ENCODE data around the gene CMC2.

GRCh38 chr16:81012974-81013373, 6.3 kb upstream of the CMC2 start:
- no peak for TF ChIP-seq CTCF (IDR thresholded peaks at IDR 0.05)
- no peak for TF ChIP-seq POLR2A (IDR thresholded peaks at IDR 0.05)

Data from testis (tissue), 2 donors.